Measurements from ENCODE around the gene TAF8.

Gene TAF8

DNA sequence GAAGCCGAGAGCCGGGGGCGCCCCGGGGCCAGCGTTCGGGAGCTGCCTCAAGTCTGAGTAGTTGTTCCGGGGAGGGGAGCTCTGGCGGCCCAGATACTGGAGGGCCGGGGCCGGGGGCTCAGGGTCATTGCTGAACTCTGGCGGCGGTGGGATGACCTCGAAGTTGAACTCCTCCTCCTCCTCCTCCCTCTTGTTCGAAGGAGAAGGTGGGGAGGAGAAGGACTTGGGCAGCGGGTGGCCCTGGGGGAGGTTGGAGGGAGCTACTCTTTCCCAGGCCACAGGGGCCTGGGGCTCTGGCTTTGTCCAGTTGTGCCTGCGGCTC is 54.4 kb downstream of the TAF8 start:
- FAIRE-seq (no peak), DNase-seq (ENCODE audit: insufficient read length, low spot score) (no peak)
- no peak for TF ChIP-seq POLR2A (IDR thresholded peaks at IDR 0.05; ENCODE audit: low read depth, low read length)

DNA sequence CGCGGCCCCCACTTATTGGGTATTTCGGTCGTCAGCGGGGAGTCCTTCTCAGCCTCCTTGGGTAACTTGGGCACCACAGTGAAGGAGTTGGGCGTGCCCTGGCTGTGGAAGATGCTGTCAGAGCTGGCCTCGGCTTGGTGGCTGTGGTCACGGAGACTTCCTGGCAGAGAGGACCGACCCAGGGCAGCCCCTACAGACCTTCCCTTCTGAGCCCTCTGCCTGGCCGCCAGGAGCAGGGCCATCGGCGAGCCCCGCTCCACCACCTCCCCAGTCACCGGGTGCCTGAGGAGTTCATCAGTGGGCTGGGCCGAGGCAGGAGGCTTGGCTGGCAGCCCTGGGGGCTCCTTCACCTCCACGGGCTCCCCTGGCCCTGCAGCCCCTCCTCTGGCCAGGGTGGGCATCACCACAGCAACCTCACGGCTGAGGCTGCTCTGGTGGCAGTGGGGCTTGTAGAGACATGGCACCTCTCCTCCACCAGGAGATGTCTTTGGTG is 54.9 kb downstream of the TAF8 start:
- TF ChIP-seq POLR2A (IDR thresholded peaks at IDR 0.05; ENCODE audit: low read depth, low read length) = no peak
- FAIRE-seq = no peak
- no peak for DNase-seq (ENCODE audit: insufficient read length, low spot score)

DNA sequence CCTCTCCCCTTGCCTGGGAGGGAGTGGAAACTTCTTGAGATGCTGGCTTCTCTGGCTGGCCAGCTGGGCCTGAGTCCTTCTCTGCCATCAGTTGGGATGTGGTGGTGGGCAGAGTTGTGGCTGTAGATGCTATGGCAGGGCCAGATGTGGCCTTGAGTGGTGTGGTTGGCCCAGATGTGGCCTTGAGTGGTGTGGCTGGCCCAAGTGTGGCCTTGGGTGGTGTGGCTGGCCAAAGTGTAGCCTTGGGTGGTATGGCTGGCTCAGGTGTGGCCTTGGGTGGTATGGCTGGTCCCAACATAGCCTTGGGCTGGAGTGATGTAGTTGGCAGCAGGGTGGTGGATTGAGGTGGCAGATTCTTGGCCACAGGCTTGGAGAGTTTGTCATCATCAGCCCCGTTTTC is 55.4 kb downstream of the TAF8 start:
- DNase-seq (ENCODE audit: insufficient read length, low spot score) (no peak), FAIRE-seq (no peak)
- TF ChIP-seq POLR2A (IDR thresholded peaks at IDR 0.05; ENCODE audit: low read depth, low read length) = no peak

DNA sequence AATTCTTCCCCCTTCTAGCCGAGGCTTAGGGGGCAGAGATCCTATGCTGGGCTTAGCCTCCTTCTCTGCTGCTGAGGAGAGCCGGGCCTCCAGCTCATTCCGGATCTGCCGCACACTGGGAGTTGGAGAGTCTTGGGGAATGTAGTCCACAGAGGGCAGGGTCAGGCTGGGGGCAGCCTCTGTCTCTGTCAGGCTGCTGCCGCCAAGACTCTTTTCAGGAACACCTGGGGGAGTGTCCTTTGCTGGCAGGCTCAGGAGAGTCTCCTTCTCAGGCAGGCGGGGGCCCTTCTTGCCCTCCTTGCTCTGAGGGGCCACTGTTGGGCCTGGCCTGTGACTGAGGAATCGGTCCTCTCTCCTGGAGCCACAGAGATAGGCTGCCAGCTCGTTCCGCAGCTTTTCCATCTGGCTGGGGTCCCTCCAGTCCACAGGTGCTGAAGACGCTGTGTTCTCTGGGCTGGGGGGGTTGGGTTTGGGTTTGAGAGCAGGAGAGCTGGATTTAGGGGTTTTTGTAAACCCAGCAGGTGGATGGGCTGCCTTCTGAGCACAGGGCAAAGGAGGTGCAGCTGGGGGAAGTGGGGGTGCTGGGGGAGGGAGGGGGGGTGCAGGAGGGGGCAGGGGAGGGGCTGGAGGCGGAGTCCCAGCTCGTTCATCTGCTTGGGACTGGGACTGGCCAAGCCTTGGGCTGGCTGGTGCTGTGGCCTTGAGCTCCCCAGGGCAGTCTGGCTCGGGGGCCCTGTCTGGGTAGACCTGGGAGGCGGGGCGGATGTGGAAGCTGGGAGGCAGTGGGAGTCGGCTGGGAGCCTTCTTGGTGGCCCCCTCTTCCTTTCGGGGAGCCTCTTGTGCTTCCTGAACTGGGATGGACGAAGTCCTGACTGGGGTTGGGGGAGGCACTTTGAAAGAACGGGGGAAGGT is 56.0 kb downstream of the TAF8 start:
- FAIRE-seq (no peak), DNase-seq (ENCODE audit: insufficient read length, low spot score) (no peak)
- TF ChIP-seq POLR2A (IDR thresholded peaks at IDR 0.05; ENCODE audit: low read depth, low read length) = no peak

DNA sequence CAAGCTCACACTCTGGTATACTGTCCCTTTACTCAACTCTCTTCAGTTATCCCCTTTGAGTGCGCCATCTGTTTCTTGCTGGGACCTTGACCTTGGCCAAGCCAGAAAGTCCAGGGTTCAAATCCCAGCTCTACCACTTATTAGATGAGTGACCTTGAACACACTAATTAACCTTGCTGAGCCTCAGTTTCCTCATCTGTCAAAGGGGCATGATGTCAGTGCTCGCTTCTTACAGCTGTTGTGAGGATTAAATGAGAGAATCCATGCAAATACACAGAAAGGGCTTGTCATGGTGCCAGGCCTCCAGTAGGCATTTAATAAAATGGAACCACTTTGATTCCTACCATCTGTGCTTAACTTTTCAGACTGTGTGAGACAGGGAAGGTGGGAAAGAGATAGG is 57.7 kb downstream of the TAF8 start:
- DNase-seq (ENCODE audit: insufficient read length, low spot score) (no peak), FAIRE-seq (no peak)
- no peak for TF ChIP-seq POLR2A (IDR thresholded peaks at IDR 0.05; ENCODE audit: low read depth, low read length)

DNA sequence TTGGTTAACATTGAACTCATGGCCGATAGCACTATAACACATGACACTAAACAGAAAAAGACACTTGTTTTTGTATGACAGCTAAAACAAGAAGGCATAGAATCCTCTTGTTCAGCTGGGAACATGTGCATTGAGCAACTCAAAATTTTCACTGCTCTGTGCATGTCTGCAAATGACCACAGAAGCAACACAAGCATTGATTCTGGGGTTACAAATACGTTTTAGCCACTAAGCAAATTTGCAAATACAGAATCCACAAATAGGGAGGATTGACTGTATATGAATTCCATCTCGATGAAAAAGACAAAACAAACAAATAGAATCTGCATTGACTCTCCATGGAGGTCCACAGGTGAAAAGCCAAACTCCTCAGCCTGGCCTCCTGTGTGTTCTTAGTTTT is 60.4 kb downstream of the TAF8 start:
- no peak for FAIRE-seq
- TF ChIP-seq POLR2A (IDR thresholded peaks at IDR 0.05; ENCODE audit: low read depth, low read length) = no peak
- no peak for DNase-seq (ENCODE audit: insufficient read length, low spot score)

DNA sequence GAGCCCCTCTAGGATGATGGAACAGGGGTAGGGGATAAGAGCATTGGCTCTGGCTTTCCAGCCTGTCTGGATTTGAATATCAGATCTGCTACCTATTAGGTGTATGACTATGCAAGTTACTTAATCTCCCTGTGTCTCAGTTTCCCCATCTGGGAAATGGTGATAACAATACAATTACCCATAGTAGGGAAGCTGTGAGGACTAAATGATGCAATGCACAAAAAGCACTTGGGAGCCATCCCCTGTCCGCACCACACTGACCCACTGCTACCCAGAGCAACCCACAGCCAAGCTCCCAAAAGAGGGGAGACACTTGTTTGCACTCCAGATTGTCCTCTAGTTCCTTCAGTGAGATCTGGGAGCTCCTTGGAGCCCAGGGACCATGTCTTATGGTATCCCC is 62.0 kb downstream of the TAF8 start:
- DNase-seq (ENCODE audit: insufficient read length, low spot score) (no peak), FAIRE-seq (no peak)
- no peak for TF ChIP-seq POLR2A (IDR thresholded peaks at IDR 0.05; ENCODE audit: low read depth, low read length)

DNA sequence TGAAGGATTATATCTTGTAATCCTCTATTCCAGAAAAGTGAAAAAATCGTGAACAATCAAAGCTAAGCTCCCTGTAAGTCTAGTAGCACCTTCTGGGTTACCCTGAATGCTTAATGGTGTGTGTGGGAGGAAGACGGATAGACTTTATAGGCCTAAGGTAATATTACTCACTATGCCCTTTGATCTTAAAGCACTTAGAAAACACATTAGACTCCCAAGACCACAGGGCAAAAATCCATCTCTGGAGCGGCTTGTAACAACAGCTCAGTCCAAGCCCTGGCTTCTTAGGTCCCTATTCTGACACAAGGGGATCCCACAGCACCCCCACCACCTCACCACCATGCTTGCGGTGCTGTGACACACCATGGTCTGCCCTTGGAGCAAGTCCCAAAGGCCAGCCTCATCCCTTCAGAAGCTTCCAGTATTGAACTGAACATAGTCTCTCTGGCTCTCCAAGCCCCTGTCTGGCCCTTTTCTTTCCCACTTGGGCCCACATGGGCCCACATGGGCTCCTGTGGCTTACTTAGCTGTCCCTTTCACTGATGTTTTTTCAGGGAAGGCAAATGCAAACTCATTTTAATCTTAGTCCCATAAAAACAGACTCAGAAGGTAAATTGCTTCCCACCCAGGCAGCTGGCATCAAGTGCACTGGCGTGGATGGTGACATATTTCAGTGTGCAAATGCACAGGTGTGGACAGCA is 63.8 kb downstream of the TAF8 start:
- peak; percentile 86 for FAIRE-seq
- no peak for TF ChIP-seq POLR2A (IDR thresholded peaks at IDR 0.05; ENCODE audit: low read depth, low read length)
- peak; percentile 68 for DNase-seq (ENCODE audit: insufficient read length, low spot score)

DNA sequence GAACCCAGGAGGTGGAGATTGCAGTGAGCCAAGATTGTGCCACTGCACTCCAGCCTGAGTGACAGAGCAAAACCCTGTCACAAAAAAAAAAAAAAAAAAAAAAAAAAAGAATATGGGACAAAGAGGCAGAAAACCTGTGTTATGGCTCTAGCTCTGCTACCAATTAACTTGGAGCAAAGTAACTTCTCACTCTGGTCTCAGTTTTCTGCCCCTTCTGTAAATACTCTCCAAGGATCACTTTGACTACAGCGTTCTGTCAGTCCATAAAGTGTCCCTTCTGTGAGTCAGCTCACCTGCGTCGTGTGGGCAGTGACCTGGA is 67.5 kb downstream of the TAF8 start:
- FAIRE-seq = no peak
- no peak for DNase-seq (ENCODE audit: insufficient read length, low spot score)
- no peak for TF ChIP-seq POLR2A (IDR thresholded peaks at IDR 0.05; ENCODE audit: low read depth, low read length)

DNA sequence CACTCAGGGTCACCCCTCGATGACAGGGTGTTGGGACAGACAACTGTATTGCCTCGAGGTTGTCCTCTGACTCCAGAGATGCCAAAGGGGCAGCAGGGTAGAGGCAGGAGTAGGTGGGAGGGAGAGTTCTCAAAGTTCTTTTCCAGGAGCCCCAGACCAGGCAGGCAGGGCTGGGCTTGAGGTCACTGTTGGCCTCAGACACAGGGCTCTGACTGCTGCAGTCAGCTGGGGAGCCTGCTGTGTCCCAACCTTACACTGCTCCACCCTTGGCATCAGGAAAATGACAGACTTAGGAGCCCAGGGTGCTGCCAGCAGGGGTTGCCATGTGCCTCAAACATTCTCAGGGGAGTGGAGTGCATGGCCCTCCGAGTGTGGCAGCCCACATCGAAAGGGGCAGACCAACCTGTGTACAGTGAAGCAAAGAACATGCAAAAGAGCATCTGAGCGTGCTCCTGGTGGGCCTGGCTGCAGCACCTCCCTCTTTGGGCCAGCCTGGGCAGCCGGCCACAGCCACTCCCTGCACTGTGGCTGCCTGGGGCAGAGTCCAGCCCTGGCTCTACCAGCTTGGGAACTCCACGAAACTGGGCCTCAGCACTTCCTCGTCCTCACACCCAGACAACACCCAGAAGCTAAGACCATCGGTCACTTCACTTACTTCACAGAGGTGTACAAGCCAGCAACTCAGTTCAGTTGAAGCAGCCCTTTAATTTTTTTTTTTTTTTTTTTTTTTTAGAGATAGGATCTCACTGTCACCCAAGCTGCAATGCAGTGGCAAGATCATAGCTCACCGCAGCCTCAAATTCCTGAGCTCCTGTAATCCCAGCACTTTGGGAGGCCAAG is 68.1 kb downstream of the TAF8 start:
- TF ChIP-seq POLR2A (IDR thresholded peaks at IDR 0.05; ENCODE audit: low read depth, low read length) = no peak
- DNase-seq (ENCODE audit: insufficient read length, low spot score) (peak; percentile 66), FAIRE-seq (peak; percentile 27)

DNA sequence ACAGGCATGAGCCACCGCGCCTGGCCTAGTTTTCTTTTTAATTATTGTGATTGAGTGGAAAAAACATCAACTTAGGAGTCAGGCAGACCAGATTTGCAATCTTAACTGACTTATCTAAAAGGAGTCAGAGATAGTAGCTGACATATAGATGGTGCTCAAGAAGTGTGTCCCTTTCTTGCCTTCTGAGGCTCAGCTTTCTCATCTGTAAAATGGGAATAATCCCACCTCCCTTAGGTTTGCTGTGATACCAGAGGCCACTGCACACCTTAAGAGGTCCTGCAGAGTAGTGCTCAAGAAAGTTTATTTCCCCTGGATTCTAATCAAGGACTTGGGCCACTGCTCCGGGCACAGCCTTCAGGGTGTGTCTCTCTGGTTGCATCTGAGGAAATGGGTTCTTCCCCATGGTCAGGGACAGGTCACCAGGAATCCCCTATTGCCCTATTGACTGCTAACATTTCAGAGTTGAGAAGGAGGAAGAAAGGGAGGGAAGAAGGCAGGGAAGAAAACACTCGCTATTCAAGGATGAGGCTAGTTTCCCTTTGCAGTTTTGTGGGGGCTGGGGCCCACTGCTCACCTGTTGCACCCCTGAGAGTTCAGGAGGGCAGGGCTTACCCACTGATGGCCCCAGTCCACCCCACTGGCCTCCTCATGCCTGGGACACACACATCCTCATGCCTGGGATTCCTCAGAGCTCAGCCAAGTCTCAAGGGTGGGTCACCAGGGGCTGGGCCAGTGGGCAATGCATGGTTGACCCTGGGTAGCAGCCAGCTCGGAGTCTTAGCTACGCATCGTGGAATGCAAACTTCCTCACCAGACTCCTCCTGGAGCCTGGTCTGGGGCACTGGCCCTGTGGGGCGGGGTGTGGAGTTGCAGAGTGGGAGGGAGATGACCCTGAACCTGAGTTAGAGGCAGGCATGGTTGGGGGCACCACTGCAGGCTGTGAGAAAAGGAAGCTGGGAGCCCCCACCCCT is 70.9 kb downstream of the TAF8 start:
- FAIRE-seq (no peak), DNase-seq (ENCODE audit: insufficient read length, low spot score) (peak; percentile 63)
- no peak for TF ChIP-seq POLR2A (IDR thresholded peaks at IDR 0.05; ENCODE audit: low read depth, low read length)

DNA sequence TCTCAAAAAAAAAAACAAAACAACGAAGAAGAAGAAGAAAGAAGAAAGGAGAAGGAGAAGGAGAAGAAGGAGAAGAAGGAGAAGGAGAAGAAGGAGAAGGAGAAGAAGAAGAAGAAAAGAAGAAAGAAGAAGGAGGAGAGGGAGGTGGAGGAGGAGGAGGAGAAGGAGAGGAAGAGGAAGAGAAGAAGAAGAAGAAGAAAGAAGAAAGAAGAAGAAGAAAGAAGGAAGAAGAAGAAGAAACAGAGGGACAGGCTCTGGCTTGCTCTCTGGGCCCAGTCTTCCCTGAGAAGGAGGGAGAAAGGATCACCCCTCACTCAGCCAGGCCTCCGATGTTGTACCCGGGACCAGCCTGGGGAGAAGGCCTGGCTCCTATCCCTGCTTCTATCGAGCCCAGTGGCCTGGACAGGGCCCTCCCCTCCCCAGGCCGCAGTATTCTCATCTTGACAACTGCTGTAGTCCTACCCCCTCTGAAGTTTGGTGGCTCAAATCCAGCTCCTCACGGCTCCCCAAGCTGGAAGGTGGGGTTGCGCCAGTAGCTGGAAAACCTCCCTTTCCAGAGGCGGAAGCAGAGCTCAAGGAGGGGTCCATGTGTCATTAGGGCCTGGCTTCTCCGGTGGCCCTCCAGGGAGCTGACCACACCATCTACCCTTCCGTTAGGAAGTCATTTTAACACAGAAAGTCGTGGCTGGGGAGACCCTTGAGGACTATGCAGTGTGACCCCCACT is 73.2 kb downstream of the TAF8 start:
- no peak for FAIRE-seq
- DNase-seq (ENCODE audit: insufficient read length, low spot score) = no peak
- TF ChIP-seq POLR2A (IDR thresholded peaks at IDR 0.05; ENCODE audit: low read depth, low read length) = no peak

Measured in H54 (cell line).